OCI-M1 (cell line): ENCODE measurements around the gene MYRF.

Source experiments
- DNase-seq: peaks from one replicate; lab custom pipeline; 2025; lab: John Stamatoyannopoulos, UW

MYRF gene

DNA sequence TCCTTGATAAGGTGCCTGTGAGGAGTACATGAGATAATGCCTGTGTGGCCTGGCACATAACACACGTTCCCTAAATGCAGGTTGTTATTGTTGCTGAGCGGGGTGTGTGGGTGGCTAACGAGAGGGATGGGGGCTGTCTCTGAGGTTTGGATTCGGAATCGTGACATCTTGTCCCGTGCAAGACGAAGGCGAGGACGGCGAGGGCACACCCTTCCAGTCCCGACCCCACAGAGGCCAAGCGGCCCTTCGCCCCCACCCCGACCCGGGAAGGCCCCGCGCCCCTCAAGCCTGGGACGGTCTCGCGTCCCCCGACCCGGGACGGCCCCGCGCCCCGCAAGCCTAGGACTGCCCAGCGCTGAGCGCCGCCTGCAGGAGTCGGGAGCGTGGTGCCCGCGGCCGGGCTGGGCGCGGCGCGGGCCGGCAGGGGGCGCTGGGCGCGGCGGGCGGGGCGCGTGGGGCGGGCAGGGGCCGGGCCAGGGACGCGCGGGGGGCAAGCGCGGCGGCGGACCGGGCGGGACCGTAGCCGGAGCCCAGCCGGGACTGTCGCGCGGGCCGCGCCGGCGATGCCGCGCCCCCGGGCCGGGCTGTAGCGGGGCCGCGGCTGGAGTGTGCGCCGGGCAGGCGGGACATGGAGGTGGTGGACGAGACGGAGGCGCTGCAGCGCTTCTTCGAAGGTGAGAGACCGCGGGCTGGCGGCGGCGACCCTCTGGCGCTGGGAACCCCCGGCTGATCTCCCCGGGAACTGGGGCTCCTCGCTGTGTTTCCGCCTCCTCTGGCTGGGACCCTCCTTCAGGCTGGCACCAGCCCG lies at the start of gene MYRF:
TSS of gene MYRF (plus strand) at position 520 of the 808 bp plus-strand sequence. CDS start at position 629, 109 bp downstream.
- peak; percentile 61 for DNase-seq

DNA sequence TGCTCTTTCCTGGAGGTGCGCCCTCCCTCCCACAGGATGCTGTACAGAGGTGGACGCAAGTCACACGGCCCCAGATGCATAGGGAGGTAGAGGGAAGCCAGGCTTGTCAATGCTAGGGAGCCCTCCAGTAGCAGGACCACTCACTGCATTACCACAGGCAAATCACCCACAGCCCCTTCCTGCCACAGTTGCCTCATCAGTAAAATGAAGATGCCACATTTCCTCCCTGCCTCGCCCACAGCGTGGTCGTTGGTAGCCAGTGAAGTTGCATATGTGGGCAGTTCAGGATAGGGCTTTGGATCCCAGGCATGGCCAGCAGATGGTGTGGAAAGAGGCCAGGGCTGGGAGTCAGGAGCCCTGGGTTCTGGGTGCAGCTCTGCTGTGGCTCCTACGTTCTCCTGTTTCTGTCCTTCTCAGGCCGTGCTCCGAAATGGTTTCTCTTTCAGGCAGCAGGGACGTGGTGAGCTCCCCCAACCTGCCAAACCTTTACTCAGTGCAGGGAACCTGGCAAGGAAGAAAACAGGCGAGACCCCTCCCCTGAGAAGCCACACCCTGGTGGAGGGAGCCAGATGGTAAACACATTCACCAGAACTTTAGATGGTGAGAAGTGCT lies 49.6 kb upstream of the MYRF start:
- no peak for DNase-seq

DNA sequence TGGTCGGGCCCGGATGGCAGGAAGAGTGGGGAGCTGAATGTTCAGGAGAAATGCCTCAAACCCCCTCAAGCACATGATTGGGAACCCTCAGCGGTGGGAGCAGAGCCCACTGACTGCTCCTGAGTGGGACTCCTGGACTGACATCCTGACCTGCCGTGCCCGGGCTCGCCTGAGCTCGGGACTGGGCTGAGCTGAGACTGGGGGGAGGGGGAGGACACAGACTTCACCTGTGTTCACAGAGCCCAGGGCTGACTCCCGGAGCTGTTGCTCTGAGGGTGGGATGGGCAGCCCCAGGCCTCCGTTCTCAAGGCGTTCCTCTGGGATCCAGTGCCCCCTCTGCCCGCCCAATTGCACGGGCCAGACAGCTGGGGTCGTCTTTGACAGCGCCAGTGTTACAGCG lies 47.6 kb upstream of the MYRF start:
- no peak for DNase-seq

- no peak for DNase-seq
Measured at GRCh38 chr11:61706452-61707400, 45.7 kb upstream of the MYRF start.

GRCh38 chr11:61707574-61707973 lies 44.9 kb upstream of the MYRF start:
- DNase-seq: no peak

DNA sequence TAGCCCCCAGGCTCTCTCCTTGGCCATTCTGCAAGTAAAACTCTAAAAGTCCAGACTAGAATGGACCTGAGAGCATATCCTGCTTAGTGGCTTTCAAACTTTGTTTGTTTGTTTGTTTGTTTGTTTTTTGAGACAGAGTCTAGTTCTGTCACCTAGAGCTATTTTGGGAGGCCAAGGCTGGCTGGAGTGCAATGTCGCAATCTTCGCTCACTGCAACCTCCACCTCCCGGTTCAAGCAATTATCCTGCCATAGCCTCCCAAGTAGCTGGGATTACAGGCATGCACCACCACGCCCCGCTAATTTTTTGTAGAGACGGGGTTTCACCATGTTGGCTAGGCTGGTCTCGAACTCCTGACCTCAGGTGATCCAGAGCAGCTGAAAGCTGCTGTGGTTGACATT lies 43.3 kb upstream of the MYRF start:
- DNase-seq: no peak

- no peak for DNase-seq
Measured at GRCh38 chr11:61709572-61709971, 42.9 kb upstream of the MYRF start.

DNA sequence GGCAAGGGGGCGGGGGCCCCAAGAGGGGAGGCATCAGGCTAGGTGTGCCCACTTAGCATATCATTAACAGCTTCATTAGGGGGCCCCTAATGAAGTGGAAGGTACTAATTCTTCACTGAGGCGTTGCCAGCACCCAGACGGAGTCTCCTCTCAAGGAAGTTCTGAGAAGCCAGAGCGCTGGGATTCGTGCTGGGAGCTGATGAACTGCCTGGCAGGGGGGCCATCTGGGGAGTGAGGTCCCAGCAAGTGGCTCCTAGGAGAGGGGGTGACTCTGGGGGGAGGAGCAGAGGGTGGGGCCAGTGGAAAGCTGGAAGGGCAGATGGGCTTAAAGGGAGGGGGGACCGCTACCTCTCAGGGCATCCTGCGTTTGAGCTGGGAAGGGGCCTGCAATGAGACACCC lies 42.4 kb upstream of the MYRF start:
- DNase-seq: no peak

DNA sequence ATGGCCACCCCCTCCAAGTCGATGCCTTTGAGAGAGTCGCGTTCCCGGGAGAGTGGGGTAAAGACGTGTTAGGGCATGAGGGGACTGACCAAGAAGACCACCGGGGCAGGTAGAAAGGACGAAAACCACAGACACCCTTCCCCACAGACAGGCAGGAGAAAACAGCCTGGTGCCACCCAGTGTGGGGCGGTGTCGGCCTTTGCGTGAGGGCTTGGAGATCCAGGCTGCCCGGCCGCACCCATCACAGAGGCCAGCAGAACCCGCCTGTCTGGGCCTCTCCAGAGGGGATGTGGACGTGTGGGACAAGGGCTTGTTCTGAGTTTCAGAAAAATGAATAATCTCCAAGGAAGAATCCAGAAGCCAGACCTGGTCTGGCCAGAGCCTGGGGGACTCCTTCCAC lies 41.4 kb upstream of the MYRF start:
- DNase-seq: no peak

- DNase-seq: no peak
Measured at GRCh38 chr11:61711498-61711897, 40.9 kb upstream of the MYRF start.

GRCh38 chr11:61712314-61712713 lies 40.1 kb upstream of the MYRF start:
- no peak for DNase-seq

GRCh38 chr11:61712846-61713245 lies 39.6 kb upstream of the MYRF start:
- no peak for DNase-seq

GRCh38 chr11:61713464-61713863 lies 39.0 kb upstream of the MYRF start:
- DNase-seq: no peak

DNA sequence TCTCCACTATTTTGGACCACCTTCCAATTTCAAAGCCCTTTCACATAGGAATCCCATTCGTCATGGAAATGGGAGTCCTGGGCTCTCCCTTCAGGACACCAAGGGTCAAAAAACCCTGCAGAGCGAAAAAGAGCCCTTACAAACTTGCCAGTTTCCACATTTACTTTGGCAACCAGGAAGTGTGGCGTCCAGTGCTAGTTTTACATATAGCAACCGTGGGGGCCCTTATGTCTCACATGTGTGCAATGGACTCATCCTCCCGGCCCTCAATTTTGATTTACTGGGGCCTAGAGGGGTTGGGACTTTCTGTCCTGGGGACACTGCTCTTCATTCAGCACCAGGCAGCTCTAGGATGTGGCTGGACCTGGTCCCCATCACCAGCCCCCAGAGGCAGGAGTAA lies 38.5 kb upstream of the MYRF start:
- DNase-seq: no peak

DNA sequence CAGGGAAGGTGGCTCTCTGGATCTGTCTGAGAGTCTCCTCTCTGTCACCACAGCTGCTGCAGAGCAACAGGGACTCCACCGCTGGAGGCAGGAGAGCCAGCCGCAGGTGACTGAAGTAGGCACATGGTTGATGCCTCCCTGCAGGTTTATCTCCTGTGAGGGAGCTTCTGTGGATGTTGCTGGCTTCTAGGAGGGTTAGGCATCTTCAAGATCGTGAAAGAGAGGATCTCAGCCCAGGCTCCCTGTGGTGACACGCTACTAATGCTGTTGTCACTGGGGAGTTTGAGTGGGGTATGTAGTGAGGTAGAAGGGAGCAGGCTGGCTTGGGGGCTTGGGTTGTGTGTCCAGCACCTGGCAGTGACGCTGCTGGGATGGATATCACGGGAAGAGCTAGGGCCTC lies 38.1 kb upstream of the MYRF start:
- no peak for DNase-seq

DNA sequence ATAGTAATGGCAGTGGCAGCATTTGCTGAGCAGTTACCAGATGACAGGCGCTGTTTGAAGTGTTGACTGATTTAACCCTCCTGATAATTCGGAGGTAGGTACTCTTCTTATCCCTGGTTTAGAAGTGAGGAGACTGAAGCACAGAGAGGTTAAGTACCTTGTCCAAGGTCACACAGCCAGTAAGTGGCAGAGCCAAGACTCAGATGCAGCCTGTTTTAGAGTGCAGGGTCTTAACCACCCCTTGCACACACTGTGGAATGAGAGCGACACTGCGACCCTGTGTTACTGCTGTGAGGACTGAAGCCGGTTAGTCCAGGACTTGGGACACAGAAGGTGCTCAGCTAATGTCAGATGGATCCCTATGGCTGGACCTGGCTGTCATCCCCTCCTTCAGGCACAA lies 37.5 kb upstream of the MYRF start:
- DNase-seq: no peak

GRCh38 chr11:61715867-61716266 lies 36.6 kb upstream of the MYRF start:
- no peak for DNase-seq

GRCh38 chr11:61716478-61717285 lies 35.8 kb upstream of the MYRF start:
- no peak for DNase-seq

- no peak for DNase-seq
Measured at GRCh38 chr11:61717286-61718033, 35.0 kb upstream of the MYRF start.

DNA sequence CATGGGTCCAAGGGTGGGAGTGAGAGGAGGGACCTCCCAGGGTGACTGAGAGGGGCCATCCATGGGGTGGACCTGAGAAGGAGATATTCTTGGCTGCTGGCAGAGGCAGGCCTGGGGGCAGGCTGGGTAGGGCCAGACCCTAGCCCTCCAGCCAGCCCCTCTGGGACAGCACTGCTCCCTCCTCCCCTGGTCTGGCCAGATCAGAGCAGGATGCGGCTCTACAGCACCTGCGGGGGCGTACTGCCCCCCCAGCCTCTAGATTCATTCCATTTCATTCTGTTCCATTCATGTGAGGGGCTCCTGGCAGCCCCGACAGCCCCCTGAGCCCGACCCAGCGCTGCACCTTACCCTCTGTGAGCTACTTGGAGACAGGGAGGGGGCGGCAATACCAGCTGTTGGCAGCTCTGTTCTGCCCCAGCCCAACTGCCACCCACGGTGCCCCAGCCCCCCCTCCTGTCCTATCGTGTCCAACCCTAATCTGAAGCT lies 34.3 kb upstream of the MYRF start:
- no peak for DNase-seq
